Gastrocnemius medialis (tissue), 4 donors: ENCODE results near the gene PTPRM.

Experiments
- POLR2A ChIP-seq, 2 donors: fragments of 450-650 bp; IDR thresholded peaks; one replicate each; pipeline ENCODE4 v1.6.1; 2017; ENCODE audit warnings: antibody characterized with exemption in 2 of 2, mild to moderate bottlenecking in 2 of 2, moderate library complexity in 2 of 2
- TF ChIP-seq, protein P1 (sequence below), 5 experiments: fragments of 450-650 bp in 3 of 5; fragments of 200-600 bp in 2 of 5; sonication (generic) in 2 of 5; IDR thresholded peaks in 4 of 5; conservative IDR thresholded peaks in 1 of 5; 1 replicate in 4 of 5; 2 replicates in 1 of 5; pipeline ENCODE4 v1.5.1; 2016 to 2019; ENCODE audit warnings: antibody characterized with exemption in 5 of 5, mild to moderate bottlenecking in 3 of 5, moderate library complexity in 3 of 5

DNA sequence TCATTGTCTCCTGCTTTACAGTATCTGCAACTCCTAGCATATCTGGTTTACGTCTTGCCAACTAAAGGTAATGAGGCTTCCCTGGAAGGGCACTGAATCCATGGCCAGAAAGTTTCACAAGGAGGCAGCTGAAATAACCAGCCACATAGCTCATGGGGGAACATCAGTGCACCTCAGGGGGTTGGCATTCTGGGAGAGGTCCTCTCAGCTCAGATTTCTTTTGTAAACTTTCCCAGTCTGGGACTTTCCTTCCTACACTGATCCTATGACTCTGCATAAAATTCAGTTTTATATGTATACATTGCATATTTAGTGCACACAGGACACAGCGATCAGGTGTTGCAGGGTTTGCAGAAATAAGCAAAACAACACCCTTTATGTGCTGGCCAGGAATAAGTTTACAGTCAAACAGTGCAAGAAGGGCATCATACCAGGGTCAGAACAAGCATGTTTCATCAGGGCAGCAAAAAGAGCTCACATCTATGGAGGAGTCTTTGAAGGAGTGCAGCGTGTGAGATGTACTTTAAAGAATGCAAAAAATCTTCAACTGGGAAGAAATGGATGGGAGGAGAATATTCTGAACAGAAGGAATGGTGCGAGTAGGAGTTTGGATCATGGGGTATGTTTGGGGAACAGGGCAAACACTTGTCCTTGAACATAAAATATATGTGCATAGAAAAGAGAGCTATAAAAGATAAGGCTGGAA is 801.5 kb downstream of the PTPRM start:
- TF ChIP-seq, protein P1, sequence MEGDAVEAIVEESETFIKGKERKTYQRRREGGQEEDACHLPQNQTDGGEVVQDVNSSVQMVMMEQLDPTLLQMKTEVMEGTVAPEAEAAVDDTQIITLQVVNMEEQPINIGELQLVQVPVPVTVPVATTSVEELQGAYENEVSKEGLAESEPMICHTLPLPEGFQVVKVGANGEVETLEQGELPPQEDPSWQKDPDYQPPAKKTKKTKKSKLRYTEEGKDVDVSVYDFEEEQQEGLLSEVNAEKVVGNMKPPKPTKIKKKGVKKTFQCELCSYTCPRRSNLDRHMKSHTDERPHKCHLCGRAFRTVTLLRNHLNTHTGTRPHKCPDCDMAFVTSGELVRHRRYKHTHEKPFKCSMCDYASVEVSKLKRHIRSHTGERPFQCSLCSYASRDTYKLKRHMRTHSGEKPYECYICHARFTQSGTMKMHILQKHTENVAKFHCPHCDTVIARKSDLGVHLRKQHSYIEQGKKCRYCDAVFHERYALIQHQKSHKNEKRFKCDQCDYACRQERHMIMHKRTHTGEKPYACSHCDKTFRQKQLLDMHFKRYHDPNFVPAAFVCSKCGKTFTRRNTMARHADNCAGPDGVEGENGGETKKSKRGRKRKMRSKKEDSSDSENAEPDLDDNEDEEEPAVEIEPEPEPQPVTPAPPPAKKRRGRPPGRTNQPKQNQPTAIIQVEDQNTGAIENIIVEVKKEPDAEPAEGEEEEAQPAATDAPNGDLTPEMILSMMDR (IDR thresholded peaks at IDR 0.05 in 4 of 5, conservative IDR thresholded peaks at IDR 0.05 in 1 of 5), result no peak
- no peak for TF ChIP-seq POLR2A (IDR thresholded peaks at IDR 0.05)
